GM12892 (cell line): ENCODE measurements around the gene SIRT7.

ENCODE experiments used
- POLR2A ChIP-seq: IDR thresholded peaks from 2 replicates; pipeline ENCODE4 v1.6.1; 2011; ENCODE audit warnings: low read depth, low read length, control low read depth
- POLR2AphosphoS5 ChIP-seq: IDR thresholded peaks from 2 replicates; pipeline ENCODE4 v1.6.1; 2011; ENCODE audit warnings: low read depth, low read length, control low read depth
- TAF1 ChIP-seq: IDR thresholded peaks from 2 replicates; pipeline ENCODE4 v1.6.1; 2011; ENCODE audit warnings: low read depth, mild to moderate bottlenecking, control low read depth, low read length, borderline replicate concordance

- TF ChIP-seq POLR2AphosphoS5 = no peak
- no peak for TF ChIP-seq POLR2A
- TF ChIP-seq TAF1 = no peak
Measured at GRCh38 chr17:81961521-81962498, 43.8 kb upstream of the SIRT7 start.
